Measurements from ENCODE around the gene NELL2.

DNA sequence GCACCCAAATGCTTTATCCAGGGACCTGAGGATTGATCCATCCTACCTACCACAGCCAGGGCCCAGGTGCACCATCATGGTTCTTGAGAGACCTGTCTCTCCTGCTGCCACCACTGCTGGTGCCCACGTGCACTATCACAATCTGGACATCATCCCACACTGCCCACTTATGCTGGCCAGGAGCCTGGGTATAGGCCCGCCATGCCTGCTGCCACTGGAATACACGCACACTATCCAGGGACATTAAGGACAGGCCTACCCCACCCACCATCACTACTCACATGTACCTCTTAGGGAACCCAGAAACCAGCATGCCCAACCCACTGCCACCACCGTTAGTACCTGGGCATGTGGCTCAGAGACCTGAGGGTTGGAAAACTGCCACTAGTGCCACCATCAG, 207.7 kb downstream of the NELL2 start:
- TF ChIP-seq, protein P1, sequence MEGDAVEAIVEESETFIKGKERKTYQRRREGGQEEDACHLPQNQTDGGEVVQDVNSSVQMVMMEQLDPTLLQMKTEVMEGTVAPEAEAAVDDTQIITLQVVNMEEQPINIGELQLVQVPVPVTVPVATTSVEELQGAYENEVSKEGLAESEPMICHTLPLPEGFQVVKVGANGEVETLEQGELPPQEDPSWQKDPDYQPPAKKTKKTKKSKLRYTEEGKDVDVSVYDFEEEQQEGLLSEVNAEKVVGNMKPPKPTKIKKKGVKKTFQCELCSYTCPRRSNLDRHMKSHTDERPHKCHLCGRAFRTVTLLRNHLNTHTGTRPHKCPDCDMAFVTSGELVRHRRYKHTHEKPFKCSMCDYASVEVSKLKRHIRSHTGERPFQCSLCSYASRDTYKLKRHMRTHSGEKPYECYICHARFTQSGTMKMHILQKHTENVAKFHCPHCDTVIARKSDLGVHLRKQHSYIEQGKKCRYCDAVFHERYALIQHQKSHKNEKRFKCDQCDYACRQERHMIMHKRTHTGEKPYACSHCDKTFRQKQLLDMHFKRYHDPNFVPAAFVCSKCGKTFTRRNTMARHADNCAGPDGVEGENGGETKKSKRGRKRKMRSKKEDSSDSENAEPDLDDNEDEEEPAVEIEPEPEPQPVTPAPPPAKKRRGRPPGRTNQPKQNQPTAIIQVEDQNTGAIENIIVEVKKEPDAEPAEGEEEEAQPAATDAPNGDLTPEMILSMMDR (IDR thresholded peaks at IDR 0.05): no peak
- no peak for TF ChIP-seq POLR2A (IDR thresholded peaks at IDR 0.05)

Data from esophagus squamous epithelium (tissue), 4 donors.